ENCODE results near the gene DTYMK. TPM values are rescaled to one million over a fixed set of nuclear protein-coding genes. Genes with fewer than 3 reads are reported as not detected.

DTYMK gene
- total RNA-seq, 1 experiment from 2014 or later: 88.1 TPM

DNA sequence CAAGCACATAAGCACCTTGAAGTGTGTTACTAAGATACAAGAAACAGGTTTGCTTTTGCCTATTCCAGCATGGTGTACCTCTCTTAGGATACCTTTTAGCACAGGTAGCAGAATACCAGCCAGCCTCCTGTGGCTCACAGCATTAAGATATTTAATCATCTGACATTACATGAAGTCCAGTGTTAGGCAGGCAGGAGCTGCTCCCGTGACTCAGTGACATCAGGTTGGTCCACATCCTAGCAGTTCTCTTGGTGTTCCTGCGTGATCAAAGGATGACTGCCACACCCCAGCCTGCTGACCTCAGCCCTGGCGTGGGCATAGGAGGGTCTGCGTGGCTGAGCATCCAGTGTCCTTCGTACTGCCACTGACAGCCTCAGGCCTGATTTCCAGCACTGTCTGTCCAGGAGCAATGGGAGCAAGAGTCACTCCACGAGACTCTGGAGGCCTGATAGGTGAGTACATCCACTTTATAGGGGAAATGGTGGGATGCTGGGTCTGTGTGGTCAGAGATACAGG is 3.6 kb upstream of the DTYMK start:
- Mint-ChIP-seq H3K27ac (no peak overlapping the region), H3K4me3 (no peak overlapping the region), H3K27me3 (ENCODE audit: low read depth) (no peaks in the 10 kb centered on the region), H3K36me3 (peaks cover 10% of the 10 kb centered on the region), H3K9me3 (no peaks in the 10 kb centered on the region), H3K4me1 (peaks cover 13% of the 10 kb centered on the region)
- POLR2A ChIA-PET: no interaction called here
- ATAC-seq (no peak), DNase-seq (ENCODE audit: low spot score) (no peak)
- no peak for TF ChIP-seq TCF7 (CRISPR knock-in tag; IDR thresholded peaks at IDR 0.05; ENCODE audit: low read depth)
- CTCF ChIA-PET: interaction anchor here (1.4 kb wide), 1 partner anchor 41 kb away, joined by 3 read pairs; no protein-coding TSS in a partner anchor

DNA sequence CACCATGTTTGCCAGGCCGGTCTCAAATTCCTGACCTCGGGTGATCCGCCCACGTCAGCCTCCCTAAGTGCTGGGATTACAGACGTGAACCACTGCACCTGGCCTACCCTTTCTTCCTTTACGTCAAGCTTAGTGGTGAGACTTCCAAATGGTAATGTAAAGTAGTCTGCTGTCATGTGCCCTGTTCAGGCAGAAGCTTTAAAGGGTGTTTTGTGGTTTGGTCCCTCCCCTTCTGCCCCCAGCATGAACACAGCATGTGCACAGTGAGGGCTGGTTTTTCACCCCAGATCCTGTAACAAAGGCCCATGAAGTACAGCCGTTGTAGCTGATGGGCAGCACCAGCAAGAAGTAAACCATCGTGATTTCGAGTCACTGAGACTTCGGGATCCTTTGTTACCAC is 2.7 kb upstream of the DTYMK start:
- Mint-ChIP-seq H3K36me3 (peaks cover 11% of the 10 kb centered on the region), H3K27me3 (ENCODE audit: low read depth) (no peaks in the 10 kb centered on the region), H3K4me3 (peak overlapping the region; percentile 20; the same call in 1 of the 2 replicates), H3K27ac (no peak overlapping the region), H3K4me1 (peaks cover 13% of the 10 kb centered on the region), H3K9me3 (no peaks in the 10 kb centered on the region)
- POLR2A ChIA-PET: interaction anchor here (0.5 kb wide), 1 partner anchor 11 kb away, joined by 5 read pairs; no protein-coding TSS in a partner anchor
- TF ChIP-seq CREM (CRISPR knock-in tag; IDR thresholded peaks at IDR 0.05): no peak
- TF ChIP-seq, protein P1, sequence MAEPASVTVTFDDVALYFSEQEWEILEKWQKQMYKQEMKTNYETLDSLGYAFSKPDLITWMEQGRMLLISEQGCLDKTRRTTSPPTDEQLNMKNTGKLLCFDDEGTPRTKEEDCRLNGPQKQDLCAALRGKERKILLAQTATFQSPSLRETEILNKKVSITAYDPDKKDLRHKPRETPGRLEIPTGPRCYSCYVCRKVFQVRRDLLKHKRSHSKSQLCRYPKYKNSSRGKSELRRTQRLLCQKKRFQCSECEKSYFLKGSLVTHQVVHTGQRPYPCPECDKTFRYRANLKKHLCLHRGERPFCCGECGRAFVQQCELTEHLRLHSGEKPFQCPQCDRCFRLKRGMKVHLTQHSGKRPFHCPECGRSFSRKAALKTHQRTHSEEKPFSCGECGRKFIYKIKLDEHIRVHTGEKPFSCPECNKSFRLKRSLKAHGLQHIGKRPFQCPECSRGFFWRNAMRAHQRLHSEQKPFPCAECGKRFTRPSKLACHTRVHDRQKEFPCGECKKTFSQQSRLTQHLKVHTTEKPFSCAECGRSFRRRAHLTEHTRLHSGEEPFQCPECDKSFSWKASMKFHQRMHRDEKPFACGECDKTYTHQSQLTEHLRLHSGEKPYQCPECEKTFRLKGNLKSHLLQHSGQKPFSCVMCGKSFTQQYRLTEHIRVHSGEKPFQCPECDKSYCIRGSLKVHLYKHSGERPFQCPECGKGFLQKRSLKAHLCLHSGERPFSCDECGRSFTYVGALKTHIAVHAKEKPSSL (CRISPR knock-in tag; conservative IDR thresholded peaks at IDR 0.05): no peak
- ATAC-seq (no peak), DNase-seq (ENCODE audit: low spot score) (no peak)
- CTCF ChIA-PET: no interaction called here

DNA sequence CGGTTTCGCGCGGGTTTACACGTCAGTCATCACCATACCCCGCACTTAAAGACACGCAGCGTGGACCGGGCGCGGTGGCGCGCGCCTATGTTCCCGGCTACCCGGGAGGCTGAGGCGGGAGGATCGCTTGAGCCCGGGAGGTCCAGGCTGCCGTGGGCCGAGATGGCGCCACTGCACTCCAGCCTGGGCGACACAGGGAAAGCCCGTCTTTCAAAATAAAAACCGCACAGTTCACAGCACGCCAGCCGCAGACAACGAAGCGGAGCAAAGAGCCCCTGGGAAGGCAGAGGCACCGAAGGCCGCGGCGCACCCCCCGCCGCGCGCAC is 328 bp downstream of the DTYMK start:
- no peaks in the 10 kb centered on the region for H3K9me3 Mint-ChIP-seq
- no peak for DNase-seq (ENCODE audit: low spot score)
- H3K27me3 Mint-ChIP-seq (ENCODE audit: low read depth): no peaks in the 10 kb centered on the region
- no peak overlapping the region; the same call in 1 of the 2 replicates for H3K27ac Mint-ChIP-seq
- no peak; the same call in 1 of the 2 replicates for ATAC-seq
- peaks cover 34% of the 10 kb centered on the region for H3K36me3 Mint-ChIP-seq
- H3K4me3 Mint-ChIP-seq: peak overlapping the region; percentile 96
- CTCF ChIA-PET: interaction anchor here (0.7 to 2.9 kb wide), 6 partner anchors 9 to 192 kb away, joined by 3 to 30 read pairs (median 6); partner anchors contain the start of genes D2HGDH and ING5
- peaks cover 13% of the 10 kb centered on the region for H3K4me1 Mint-ChIP-seq
- POLR2A ChIA-PET: interaction anchor here (0.9 to 2.8 kb wide), 5 partner anchors 16 to 192 kb away, joined by 3 to 28 read pairs (median 3); partner anchors contain the start of genes D2HGDH and ING5
- TF ChIP-seq NFYB (CRISPR knock-in tag; conservative IDR thresholded peaks at IDR 0.05; ENCODE audit: low read depth): no peak
- TF ChIP-seq, protein P2, sequence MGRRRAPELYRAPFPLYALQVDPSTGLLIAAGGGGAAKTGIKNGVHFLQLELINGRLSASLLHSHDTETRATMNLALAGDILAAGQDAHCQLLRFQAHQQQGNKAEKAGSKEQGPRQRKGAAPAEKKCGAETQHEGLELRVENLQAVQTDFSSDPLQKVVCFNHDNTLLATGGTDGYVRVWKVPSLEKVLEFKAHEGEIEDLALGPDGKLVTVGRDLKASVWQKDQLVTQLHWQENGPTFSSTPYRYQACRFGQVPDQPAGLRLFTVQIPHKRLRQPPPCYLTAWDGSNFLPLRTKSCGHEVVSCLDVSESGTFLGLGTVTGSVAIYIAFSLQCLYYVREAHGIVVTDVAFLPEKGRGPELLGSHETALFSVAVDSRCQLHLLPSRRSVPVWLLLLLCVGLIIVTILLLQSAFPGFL (CRISPR knock-in tag; IDR thresholded peaks at IDR 0.05; ENCODE audit: borderline replicate concordance): no peak
- TF ChIP-seq ZNF396 (CRISPR knock-in tag; IDR thresholded peaks at IDR 0.05; ENCODE audit: borderline replicate concordance): no peak
- TF ChIP-seq, protein P3, sequence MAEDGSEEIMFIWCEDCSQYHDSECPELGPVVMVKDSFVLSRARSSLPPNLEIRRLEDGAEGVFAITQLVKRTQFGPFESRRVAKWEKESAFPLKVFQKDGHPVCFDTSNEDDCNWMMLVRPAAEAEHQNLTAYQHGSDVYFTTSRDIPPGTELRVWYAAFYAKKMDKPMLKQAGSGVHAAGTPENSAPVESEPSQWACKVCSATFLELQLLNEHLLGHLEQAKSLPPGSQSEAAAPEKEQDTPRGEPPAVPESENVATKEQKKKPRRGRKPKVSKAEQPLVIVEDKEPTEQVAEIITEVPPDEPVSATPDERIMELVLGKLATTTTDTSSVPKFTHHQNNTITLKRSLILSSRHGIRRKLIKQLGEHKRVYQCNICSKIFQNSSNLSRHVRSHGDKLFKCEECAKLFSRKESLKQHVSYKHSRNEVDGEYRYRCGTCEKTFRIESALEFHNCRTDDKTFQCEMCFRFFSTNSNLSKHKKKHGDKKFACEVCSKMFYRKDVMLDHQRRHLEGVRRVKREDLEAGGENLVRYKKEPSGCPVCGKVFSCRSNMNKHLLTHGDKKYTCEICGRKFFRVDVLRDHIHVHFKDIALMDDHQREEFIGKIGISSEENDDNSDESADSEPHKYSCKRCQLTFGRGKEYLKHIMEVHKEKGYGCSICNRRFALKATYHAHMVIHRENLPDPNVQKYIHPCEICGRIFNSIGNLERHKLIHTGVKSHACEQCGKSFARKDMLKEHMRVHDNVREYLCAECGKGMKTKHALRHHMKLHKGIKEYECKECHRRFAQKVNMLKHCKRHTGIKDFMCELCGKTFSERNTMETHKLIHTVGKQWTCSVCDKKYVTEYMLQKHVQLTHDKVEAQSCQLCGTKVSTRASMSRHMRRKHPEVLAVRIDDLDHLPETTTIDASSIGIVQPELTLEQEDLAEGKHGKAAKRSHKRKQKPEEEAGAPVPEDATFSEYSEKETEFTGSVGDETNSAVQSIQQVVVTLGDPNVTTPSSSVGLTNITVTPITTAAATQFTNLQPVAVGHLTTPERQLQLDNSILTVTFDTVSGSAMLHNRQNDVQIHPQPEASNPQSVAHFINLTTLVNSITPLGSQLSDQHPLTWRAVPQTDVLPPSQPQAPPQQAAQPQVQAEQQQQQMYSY (CRISPR knock-in tag; IDR thresholded peaks at IDR 0.05): peak; percentile 15; the same call in 1 of the 2 replicates
- no peak for TF ChIP-seq SOX15 (CRISPR knock-in tag; IDR thresholded peaks at IDR 0.05)
- TF ChIP-seq ZNF416 (CRISPR knock-in tag; IDR thresholded peaks at IDR 0.05): no peak
- TF ChIP-seq HMGA2 (CRISPR knock-in tag; IDR thresholded peaks at IDR 0.05): no peak
- no peak for TF ChIP-seq TEAD4 (CRISPR knock-in tag; IDR thresholded peaks at IDR 0.05)
- TF ChIP-seq SMAD4 (CRISPR knock-in tag; IDR thresholded peaks at IDR 0.05): peak; percentile 39; the same call in 1 of the 2 replicates
- no peak for TF ChIP-seq NFATC4 (CRISPR knock-in tag; IDR thresholded peaks at IDR 0.05)
- TF ChIP-seq, protein P4, sequence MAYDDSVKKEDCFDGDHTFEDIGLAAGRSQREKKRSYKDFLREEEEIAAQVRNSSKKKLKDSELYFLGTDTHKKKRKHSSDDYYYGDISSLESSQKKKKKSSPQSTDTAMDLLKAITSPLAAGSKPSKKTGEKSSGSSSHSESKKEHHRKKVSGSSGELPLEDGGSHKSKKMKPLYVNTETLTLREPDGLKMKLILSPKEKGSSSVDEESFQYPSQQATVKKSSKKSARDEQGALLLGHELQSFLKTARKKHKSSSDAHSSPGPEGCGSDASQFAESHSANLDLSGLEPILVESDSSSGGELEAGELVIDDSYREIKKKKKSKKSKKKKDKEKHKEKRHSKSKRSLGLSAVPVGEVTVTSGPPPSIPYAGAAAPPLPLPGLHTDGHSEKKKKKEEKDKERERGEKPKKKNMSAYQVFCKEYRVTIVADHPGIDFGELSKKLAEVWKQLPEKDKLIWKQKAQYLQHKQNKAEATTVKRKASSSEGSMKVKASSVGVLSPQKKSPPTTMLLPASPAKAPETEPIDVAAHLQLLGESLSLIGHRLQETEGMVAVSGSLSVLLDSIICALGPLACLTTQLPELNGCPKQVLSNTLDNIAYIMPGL (CRISPR knock-in tag; IDR thresholded peaks at IDR 0.05): no peak
- TF ChIP-seq ZNF232 (CRISPR knock-in tag; IDR thresholded peaks at IDR 0.05): no peak
- TF ChIP-seq ZNF317 (CRISPR knock-in tag; IDR thresholded peaks at IDR 0.05; ENCODE audit: borderline replicate concordance, low read depth): no peak
- no peak for TF ChIP-seq GRHL2 (CRISPR knock-in tag; IDR thresholded peaks at IDR 0.05; ENCODE audit: insufficient replicate concordance, severe bottlenecking)
- TF ChIP-seq, protein P5, sequence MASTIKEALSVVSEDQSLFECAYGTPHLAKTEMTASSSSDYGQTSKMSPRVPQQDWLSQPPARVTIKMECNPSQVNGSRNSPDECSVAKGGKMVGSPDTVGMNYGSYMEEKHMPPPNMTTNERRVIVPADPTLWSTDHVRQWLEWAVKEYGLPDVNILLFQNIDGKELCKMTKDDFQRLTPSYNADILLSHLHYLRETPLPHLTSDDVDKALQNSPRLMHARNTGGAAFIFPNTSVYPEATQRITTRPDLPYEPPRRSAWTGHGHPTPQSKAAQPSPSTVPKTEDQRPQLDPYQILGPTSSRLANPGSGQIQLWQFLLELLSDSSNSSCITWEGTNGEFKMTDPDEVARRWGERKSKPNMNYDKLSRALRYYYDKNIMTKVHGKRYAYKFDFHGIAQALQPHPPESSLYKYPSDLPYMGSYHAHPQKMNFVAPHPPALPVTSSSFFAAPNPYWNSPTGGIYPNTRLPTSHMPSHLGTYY (CRISPR knock-in tag; IDR thresholded peaks at IDR 0.05): no peak
- TF ChIP-seq, protein P6, sequence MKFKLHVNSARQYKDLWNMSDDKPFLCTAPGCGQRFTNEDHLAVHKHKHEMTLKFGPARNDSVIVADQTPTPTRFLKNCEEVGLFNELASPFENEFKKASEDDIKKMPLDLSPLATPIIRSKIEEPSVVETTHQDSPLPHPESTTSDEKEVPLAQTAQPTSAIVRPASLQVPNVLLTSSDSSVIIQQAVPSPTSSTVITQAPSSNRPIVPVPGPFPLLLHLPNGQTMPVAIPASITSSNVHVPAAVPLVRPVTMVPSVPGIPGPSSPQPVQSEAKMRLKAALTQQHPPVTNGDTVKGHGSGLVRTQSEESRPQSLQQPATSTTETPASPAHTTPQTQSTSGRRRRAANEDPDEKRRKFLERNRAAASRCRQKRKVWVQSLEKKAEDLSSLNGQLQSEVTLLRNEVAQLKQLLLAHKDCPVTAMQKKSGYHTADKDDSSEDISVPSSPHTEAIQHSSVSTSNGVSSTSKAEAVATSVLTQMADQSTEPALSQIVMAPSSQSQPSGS (CRISPR knock-in tag; IDR thresholded peaks at IDR 0.05; ENCODE audit: borderline replicate concordance, low read depth): no peak
- no peak for TF ChIP-seq ZNF121 (CRISPR knock-in tag; IDR thresholded peaks at IDR 0.05)
- TF ChIP-seq IRF2 (CRISPR knock-in tag; IDR thresholded peaks at IDR 0.05; ENCODE audit: borderline replicate concordance, low read depth): 0 out of 2 replicates have a peak, but pooled peaks have one; percentile 23
